ENCODE measurements around the gene NOL3.
A peak's percentile ranks its signal among the peaks of the same experiment; 100 is the strongest.

NOL3 gene

DNA sequence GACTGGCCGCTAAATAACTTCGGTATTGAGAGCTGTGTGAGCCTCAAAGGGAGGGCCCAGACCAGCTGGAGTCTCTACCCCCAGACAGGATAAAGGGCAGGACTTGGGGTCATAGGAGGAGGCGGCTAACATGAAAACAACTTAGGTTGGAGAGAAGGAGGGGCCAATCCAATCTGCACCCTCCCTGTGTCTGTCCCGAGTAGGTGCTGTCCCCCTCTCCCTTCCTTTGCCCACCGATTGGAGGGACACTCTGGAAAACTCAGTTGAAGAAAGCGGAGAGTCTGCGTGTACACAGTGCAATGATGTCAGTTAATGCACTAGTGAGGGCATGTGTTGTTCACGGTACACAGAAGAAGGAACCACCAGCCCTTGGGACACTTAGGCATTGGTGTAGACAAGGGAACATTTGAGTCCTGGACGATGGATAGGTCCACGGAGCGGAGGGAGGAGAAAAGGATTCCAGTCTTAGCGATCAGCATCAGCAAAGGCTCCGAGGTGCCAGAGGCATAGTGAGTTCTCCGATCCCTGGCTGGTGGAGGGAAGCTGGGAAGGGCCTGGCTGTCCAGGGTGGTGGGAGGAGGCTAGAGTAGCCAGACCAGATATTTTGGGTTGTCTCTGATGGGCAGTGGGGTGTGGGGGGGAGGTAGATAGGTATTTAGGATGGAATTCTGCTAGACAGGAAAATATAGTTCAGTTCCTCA, 761 bp downstream of the NOL3 start:
- DNase-seq (ENCODE audit: low read depth), result no peak

DNA sequence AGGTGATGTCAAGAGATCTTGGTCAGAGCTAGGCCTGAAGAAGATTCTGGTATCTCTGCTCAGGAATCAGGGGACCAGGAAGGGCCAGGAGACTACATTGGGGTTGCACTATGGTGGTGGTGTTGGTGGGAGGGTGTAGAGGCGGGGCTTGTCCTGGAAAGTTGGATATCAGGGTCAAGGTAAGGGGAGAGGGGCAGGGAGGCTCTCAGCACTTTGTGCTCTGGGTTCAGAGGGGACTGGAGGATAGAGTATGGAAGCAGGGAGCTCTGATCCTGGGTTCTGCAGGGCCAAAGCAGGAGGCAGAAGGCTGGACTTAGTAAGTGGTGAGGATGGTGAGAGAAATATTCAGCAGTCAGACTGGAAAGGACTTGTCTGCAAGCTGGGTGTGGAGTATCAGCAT, 3.0 kb downstream of the NOL3 start:
- no peak for DNase-seq (ENCODE audit: low read depth)

DNA sequence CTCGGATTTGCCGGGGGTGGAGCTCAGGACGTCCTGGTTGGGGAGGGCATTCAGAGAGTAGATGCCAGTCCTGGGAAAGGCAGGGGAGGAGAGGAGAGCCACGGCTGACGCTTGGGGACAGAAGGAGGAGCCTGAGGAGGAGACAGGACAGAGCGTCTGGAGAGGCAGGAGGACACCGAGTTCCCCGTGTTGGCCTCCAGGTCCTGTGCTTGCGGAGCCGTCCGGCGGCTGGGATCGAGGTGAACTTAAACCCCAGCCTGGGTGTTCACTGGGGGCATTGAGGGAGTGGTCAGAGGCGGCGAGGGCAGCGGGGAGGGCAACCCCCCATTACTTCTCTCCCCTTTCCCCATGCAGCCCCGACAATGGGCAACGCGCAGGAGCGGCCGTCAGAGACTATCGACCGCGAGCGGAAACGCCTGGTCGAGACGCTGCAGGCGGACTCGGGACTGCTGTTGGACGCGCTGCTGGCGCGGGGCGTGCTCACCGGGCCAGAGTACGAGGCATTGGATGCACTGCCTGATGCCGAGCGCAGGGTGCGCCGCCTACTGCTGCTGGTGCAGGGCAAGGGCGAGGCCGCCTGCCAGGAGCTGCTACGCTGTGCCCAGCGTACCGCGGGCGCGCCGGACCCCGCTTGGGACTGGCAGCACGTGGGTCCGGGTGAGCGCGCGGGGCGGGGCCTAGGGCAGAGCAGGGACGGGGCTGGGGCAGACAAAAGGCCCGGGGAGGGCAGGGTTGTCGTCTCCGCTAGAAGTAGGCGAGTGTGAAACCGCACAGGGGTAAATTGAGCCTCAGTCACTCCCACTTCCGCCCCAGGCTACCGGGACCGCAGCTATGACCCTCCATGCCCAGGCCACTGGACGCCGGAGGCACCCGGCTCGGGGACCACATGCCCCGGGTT, 3.7 kb downstream of the NOL3 start:
- peak; percentile 37 for DNase-seq (ENCODE audit: low read depth)

DNA sequence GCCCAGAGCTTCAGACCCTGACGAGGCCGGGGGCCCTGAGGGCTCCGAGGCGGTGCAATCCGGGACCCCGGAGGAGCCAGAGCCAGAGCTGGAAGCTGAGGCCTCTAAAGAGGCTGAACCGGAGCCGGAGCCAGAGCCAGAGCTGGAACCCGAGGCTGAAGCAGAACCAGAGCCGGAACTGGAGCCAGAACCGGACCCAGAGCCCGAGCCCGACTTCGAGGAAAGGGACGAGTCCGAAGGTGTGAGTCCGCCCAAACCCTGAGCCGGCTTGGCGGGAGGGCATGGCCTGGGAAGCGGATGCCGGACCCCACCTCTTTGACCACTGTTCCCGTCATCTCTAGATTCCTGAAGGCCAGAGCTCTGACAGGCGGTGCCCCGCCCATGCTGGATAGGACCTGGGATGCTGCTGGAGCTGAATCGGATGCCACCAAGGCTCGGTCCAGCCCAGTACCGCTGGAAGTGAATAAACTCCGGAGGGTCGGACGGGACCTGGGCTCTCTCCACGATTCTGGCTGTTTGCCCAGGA, 4.4 kb downstream of the NOL3 start:
- no peak for DNase-seq (ENCODE audit: low read depth)

DNA sequence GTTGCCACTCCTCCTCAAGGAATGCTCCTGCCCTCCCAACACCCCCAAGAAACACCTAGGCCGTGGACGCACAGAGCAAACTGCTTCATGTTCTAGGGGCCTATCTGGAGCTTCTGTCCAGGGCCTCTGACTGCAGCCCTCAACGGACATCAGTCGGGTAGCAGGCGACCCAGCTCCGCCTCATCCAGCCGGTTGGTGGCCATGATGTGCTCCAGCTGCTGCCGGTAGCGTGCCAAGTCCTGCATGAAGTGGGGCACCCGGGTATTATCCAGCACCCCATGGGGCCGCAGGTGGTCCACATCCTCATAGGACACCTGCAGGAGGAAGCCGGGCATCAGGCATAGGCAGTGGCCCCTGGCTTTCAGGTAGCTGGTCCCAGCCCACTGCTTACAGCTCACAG, 6.3 kb downstream of the NOL3 start:
- DNase-seq (ENCODE audit: low read depth), result no peak

GRCh38 chr16:67177743-67178699, 7.7 kb downstream of the NOL3 start:
- DNase-seq (ENCODE audit: low read depth), result no peak

DNA sequence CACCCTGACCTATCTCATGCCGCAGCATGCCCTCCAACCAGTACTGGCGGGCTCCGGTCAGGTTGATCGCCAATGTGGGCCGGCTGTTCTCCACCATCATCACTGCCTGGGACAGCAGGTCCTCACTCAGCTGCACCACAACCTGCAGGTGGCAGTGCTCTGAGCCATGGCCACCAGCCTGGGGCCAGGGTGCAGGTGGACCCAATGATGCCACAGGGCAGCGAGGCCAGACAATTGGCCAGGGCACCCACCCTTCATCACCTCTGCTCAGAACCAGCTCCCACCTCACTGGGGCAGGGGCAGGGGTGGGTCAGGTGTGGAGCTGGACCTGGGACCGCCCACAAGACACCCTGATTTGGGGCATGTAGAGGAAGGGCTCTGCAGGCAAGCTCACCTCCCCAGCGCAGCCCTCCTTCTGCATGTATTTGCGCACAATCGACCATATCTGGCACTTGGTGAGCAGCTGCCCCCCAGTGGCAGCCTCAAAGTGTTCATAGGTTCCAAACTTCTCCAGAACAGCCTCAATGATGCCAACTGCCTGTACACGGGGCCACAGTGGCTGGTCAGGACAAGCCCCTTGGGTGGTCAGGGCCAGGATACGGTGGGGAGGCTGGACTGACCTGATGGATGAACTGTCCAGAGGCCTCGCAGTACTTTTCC, 9.2 kb downstream of the NOL3 start:
- no peak for DNase-seq (ENCODE audit: low read depth)

- DNase-seq (ENCODE audit: low read depth), result no peak
These were observed 9.8 kb downstream of the NOL3 start for GRCh38 chr16:67180166-67180565.

DNA sequence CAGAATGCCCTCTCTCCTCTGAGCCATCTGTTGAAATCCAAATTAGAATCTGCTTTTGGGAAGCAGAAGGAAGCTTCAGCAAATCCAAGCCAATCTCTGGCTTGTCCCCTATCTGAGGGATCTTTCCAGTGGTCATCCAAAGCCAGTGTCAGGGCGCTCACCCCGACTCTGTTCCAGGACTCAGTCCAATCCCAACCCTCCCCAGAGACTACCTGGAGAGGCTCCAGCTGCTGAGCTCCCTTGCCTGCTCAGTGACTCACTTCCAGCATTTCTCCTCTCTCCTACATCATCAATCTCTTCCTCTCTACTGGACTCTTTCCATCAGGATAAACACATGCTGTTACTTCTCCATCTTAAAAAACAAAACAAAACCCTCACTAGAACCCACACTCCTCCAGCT, 11.0 kb downstream of the NOL3 start:
- DNase-seq (ENCODE audit: low read depth), result no peak

DNA sequence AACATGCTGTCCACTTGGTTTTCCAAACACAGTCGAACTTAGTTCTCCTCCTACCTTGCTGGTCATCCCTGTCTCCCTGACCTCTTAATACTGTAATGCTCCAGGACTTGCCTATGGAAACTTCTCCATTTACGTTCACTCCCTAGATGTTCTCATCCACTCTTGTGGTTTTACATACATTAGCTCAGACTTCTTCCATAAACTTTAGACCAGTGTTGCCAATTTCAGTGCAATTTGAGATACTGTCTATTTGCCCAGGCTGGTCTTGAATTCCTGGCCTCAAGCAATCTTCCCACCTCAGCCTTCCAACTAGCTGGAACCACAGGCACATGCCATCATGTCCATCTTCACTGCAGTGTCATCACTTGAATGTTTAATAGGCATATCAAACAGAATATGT, 11.9 kb downstream of the NOL3 start:
- DNase-seq (ENCODE audit: low read depth), result no peak

- DNase-seq (ENCODE audit: low read depth), result no peak
These were observed 12.9 kb downstream of the NOL3 start for GRCh38 chr16:67183284-67183626.

DNA sequence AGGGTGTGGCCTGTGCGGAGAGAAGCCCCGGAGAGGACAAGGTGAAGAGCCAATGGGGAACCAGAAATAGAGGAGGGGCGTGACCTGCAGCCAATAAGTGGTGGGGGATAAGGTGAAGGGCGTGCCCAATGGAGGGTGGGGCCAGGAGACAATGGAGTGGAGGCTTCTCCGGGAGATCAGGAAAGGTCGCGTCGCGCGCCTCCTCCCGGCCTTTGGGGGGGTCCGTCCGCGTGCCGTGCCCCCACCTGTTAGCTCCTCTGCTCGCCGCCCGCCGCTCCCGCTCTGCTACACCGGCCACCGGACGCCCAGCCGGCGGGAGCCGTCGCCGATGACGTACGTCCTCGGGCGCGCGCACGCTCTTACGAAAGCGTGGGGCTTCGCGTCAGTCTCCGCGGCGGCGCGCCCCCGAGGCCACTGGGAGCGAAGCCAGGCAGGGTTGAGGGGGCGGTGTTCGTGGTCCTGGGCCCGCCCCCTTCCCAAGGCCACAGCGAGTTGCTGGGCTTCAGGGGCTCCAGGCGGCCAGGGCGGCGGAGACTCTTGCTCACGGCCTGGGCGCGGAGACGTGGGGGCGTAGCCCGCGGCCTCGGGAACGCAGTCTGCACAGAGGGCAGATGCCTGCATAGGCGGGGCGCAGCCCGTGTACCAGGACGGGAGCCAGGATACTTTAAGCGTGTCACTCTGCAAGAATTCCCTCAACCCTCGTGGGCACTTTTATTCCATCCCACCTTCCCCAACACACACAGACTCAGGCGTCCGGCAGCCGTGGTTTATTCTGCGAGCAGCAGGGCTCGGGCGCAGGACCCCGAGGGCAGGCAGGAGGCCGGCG, 13.5 kb downstream of the NOL3 start, which contains the start of gene MATCAP1:
TSS of gene MATCAP1 (minus strand) at position 337 of the 826 bp plus-strand sequence. CDS start 3,353 bp downstream, outside the sequence.
- peak; percentile 81 for DNase-seq (ENCODE audit: low read depth)

GRCh38 chr16:67184453-67184994, 14.2 kb downstream of the NOL3 start:
- no peak for DNase-seq (ENCODE audit: low read depth)

DNA sequence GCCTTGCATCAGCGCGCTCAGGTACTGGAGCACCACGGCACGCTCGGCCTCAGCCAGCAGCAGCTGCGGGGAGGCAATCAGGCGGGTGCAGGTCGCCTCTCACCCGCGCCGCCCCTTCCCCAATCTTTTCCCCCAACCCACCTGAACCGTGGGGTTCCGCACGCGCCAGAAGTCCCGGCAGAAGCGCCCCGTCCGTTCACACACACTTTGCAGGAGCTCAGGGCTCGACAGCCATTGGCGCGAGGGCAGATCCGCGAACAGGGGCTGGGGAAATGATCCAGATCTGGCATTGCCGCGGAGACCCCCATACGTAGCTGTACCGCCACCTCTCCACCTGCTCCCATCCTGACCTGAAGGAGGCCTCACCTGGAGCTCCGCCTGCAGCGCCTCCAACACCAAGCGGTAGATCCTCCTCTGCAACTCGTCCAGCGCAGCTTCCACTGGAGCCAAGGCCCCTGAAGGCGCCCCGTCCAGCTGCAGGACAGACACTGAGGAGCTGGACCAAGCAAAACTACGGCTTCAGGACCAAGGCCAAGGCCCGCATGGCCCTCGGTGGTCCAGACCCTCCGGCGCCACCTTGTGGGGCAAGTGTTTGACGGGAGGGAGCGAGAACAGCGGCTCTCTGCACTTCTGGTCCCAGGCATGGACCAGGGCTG, 14.8 kb downstream of the NOL3 start:
- DNase-seq (ENCODE audit: low read depth), result peak; percentile 63

DNA sequence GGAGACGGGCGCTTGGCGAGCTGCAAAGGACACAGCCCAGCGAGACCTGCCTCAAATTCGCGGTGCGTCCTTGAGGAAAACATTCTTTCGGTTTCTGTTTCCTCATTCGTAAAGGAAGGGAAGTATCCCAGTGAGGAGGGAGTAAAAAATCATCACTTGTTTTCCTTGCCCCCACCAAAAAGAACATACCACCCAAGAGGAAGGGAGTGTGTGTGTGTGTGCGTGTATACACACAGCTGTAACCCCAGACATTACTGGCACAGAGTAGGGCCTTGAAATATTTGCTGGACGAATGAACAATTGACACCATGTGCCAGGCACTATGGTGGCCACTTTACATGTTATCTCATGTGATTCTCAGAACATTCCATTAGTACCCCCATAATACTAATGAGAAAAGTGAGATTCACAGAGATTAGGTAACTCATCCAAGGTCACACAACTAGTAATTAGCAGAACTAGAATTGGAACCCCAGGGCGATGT, 15.4 kb downstream of the NOL3 start:
- no peak for DNase-seq (ENCODE audit: low read depth)

- no peak for DNase-seq (ENCODE audit: low read depth)
These were observed 16.2 kb downstream of the NOL3 start for GRCh38 chr16:67186550-67186950.

DNA sequence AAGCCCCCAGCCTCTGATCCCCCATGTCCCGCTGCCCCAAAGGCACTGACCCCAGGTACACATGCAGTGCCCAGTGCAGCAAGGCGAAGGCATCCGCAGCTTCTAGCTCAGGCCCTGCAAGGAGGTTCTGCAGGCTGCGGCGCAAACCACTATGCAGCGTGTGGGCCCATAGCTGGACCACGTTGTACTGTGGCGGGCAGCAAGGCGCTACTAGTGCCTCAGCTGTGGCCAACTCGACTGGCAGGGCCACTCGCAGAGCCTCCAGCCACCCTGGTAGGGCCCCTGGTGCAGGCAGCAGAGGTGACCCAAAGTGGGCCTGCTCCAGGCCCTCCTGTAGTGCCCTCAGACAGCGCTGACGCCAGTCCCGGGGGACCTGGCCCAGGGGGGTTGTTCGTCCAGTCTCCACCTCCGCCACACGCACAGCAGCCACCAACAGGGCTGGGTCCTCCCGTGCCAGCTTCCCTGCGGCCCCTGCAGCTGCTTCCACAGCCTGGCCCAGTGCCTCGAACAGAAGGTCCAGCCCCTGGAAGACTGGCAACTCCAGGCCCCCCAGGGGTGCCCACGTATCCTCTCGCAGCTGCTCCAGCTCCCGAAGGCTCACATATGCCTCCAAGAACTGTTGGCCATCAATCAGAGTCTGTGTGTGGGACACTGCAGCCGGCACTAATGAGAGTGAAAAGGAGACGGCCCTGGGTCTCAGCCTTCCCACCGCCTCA, 17.0 kb downstream of the NOL3 start:
- DNase-seq (ENCODE audit: low read depth), result no peak

- no peak for DNase-seq (ENCODE audit: low read depth)
These were observed 18.0 kb downstream of the NOL3 start for GRCh38 chr16:67188323-67188722.

- no peak for DNase-seq (ENCODE audit: low read depth)
These were observed 18.5 kb downstream of the NOL3 start for GRCh38 chr16:67188798-67189197.

Measured in stimulated activated CD8-positive, alpha-beta memory T cell treated with anti-CD3 and anti-CD28 coated beads, Interleukin-12 subunit alpha, Interleukin-12 subunit beta, amount 100 ng/mL, for 4 hours (primary cell).